GM13977 (cell line): Measurements from ENCODE around the gene KCTD4.
"Not testable (repeated sequence)": the region's sequence is repeated elsewhere in the genome, so short reads cannot be mapped to it uniquely, and the experiment has no call there.

Experiments
- DNase-seq: peaks from one replicate; pipeline ENCODE4 v3.0.0; 2012; ENCODE audit warnings: low spot score
- CTCF ChIP-seq: IDR thresholded peaks from 2 replicates; pipeline ENCODE4 v1.5.1; 2012; ENCODE audit warnings: mild to moderate bottlenecking, control low read depth; ENCODE audit not compliant: insufficient read depth; ENCODE audit errors: extremely low read depth, missing control alignments
- in situ Hi-C: fragments of 300-500 bp; cut with MboI; formaldehyde crosslinking; loops from one replicate; pipeline ENCODE4 v1.12.0; 2022; ENCODE audit warnings: low sequenced_read_pairs, low pct_unique_long_range_greater_than_20kb, mixed read lengths, inconsistent platforms; ENCODE audit not compliant: unreplicated experiment

Gene KCTD4

GRCh38 chr13:45196096-45196495 lies 4.7 kb downstream of the KCTD4 start:
- no peak for TF ChIP-seq CTCF
- no peak for DNase-seq
- in situ Hi-C loops = no loop called here

- no peak for TF ChIP-seq CTCF
Measured at GRCh38 chr13:45195421-45195820, 5.4 kb downstream of the KCTD4 start.

GRCh38 chr13:45194081-45194939 lies 6.5 kb downstream of the KCTD4 start:
- DNase-seq = no peak
- in situ Hi-C loops = no loop called here
- no peak for TF ChIP-seq CTCF

More at GRCh38 chr13:45195421-45195820, 5.4 kb downstream of the KCTD4 start:
- in situ Hi-C loops = no loop called here
- no peak for DNase-seq

GRCh38 chr13:45191874-45192273 lies 9.0 kb downstream of the KCTD4 start:
- TF ChIP-seq CTCF = no peak
- in situ Hi-C loops = no loop called here
- DNase-seq = no peak

GRCh38 chr13:45189511-45189910 lies 11.3 kb downstream of the KCTD4 start:
- DNase-seq, in situ Hi-C loops: not testable (repeated sequence)

GRCh38 chr13:45189077-45189476 lies 11.8 kb downstream of the KCTD4 start:
- DNase-seq, in situ Hi-C loops: not testable (repeated sequence)

GRCh38 chr13:45185286-45185685 lies 15.6 kb downstream of the KCTD4 start:
- DNase-seq = no peak
- in situ Hi-C loops = no loop called here
- TF ChIP-seq CTCF = no peak
